HepG2 (cell line): ENCODE data around the gene SPRR4. TPM values are rescaled to one million over a fixed set of nuclear protein-coding genes. Genes with fewer than 3 reads are reported as not detected.

Source experiments
- ATAC-seq: fragments of 200-7000 bp; cut with Tn5 transposase; 3 replicates; pipeline ENCODE4 v1.9.1; 2020; ENCODE audit warnings: mild to moderate bottlenecking, moderate library complexity
- BruUV-seq: library from RNA; stranded (reverse); fragments of 400-500 nt; replicated peaks from 2 replicates; lab custom pipeline; 2021; lab: Mats Ljungman, UMichigan
- CTCF ChIA-PET: fragments of 300-600 bp; formaldehyde crosslinking; extraction: SDS; loops from one replicate; lab custom pipeline; 2021; ENCODE audit warnings: low total read pairs, inconsistent platforms, low intra/inter-chr PET ratio; lab: Yijun Ruan, JAX
- POLR2A ChIA-PET: fragments of 350-600 bp; sonication (Branson Sonifier 250); formaldehyde crosslinking; loops from one replicate; lab custom pipeline; 2020; ENCODE audit warnings: antibody characterized with exemption, inconsistent platforms; lab: Yijun Ruan, JAX
- DNase-seq: peaks from one replicate; pipeline ENCODE4 v3.0.0-alpha.2; 2015; ENCODE audit warnings: low spot score
- FAIRE-seq: peaks from 3 replicates; lab custom pipeline; 2011; peaks lifted over from hg19 to GRCh38; lab: Jason Lieb, UNC
- H2AFZ ChIP-seq: one replicate; pipeline ENCODE4 v1.6.1; 2011; ENCODE audit warnings: low read length, inconsistent platforms
- H3K27ac ChIP-seq: fragments of 300-600 bp; 3 replicates; pipeline ENCODE4 v1.8.0; 2011; ENCODE audit warnings: mixed run types, mild to moderate bottlenecking, mixed read lengths, low read length, inconsistent platforms; ENCODE audit not compliant: insufficient read depth; ENCODE audit errors: extremely low read length
- H3K27me3 ChIP-seq, 2 experiments: fragments of 200-600 bp in 1 of 2; 2 replicates in 1 of 2; 3 replicates in 1 of 2; pipeline versions ENCODE4 v1.6.0 to v1.8.0; 2011; ENCODE audit warnings: low read length in 2 of 2, mild to moderate bottlenecking in 2 of 2, moderate library complexity in 2 of 2, inconsistent platforms in 1 of 2; ENCODE audit not compliant: insufficient read depth in 2 of 2, control insufficient read depth in 1 of 2
- H3K36me3 ChIP-seq, 2 experiments: fragments of 200-600 bp in 1 of 2; replicated peaks in 1 of 2; 2 replicates in 1 of 2; 3 replicates in 1 of 2; pipeline versions ENCODE4 v1.5.1 to v1.8.0; 2011; ENCODE audit warnings: low read length in 2 of 2, inconsistent platforms in 1 of 2; ENCODE audit not compliant: insufficient read depth in 2 of 2, control insufficient read depth in 1 of 2
- H3K4me1 ChIP-seq: 2 replicates; pipeline ENCODE4 v1.5.1; 2012; ENCODE audit warnings: low read length, inconsistent platforms; ENCODE audit not compliant: insufficient read depth
- H3K4me2 ChIP-seq: 2 replicates; pipeline ENCODE4 v1.6.0; 2011; ENCODE audit warnings: low read depth, low read length, inconsistent platforms
- H3K4me3 ChIP-seq, 3 experiments: fragments of 200-600 bp in 1 of 3; sonication (generic), shearing (Covaris generic) in 1 of 3; replicated peaks in 1 of 3; 2 replicates each; pipeline ENCODE4 v1.5.1; 2011 to 2016; ENCODE audit warnings: low read length in 3 of 3, inconsistent platforms in 2 of 3, low read depth in 2 of 3, mild to moderate bottlenecking in 2 of 3, control low read depth in 1 of 3, mixed read lengths in 1 of 3; ENCODE audit not compliant: insufficient read depth in 1 of 3
- H3K79me2 ChIP-seq: one replicate; pipeline ENCODE4 v1.6.1; 2011; ENCODE audit warnings: low read length, inconsistent platforms; ENCODE audit not compliant: insufficient read depth
- H3K9ac ChIP-seq: 2 replicates; pipeline ENCODE4 v1.6.0; 2011; ENCODE audit warnings: mild to moderate bottlenecking, low read depth, low read length, inconsistent platforms; ENCODE audit not compliant: insufficient read depth
- H3K9me3 ChIP-seq: 2 replicates; pipeline ENCODE4 v1.5.1; 2012; ENCODE audit warnings: mild to moderate bottlenecking, low read length
- H4K20me1 ChIP-seq: 2 replicates; pipeline ENCODE4 v1.6.0; 2011; ENCODE audit warnings: inconsistent platforms, mild to moderate bottlenecking, low read length, moderate library complexity; ENCODE audit not compliant: insufficient read depth
- FOXC1 ChIP-seq: sonication (generic); formaldehyde crosslinking; IDR thresholded peaks from 2 replicates; pipeline ENCODE4 v1.8.0; 2022; ENCODE audit warnings: mild to moderate bottlenecking, missing genetic modification reagents, borderline replicate concordance
- HOXD1 ChIP-seq: sonication (generic); formaldehyde crosslinking; IDR thresholded peaks from 2 replicates; pipeline ENCODE4 v1.5.0; 2020; ENCODE audit warnings: missing genetic modification reagents
- LCORL ChIP-seq, 2 experiments: fragments of 450-650 bp in 1 of 2; sonication (generic) in 1 of 2; formaldehyde crosslinking in 1 of 2; IDR thresholded peaks; 2 replicates each; pipeline versions ENCODE4 v1.5.0 to v1.6.1; 2017 to 2020; ENCODE audit warnings: antibody characterized with exemption in 1 of 2, missing genetic modification reagents in 1 of 2
- NCOA5 ChIP-seq: sonication (generic); formaldehyde crosslinking; IDR thresholded peaks from 2 replicates; pipeline ENCODE4 v1.4.0; 2020; ENCODE audit warnings: missing genetic modification reagents
- RFX1 ChIP-seq: fragments of 450-650 bp; IDR thresholded peaks from 2 replicates; pipeline ENCODE4 v1.6.1; 2017
- THYN1 ChIP-seq: sonication (generic); formaldehyde crosslinking; IDR thresholded peaks from 2 replicates; pipeline ENCODE4 v1.8.1; 2023; ENCODE audit warnings: low read depth, mild to moderate bottlenecking, moderate library complexity, missing genetic modification reagents, borderline replicate concordance
- TOPORS ChIP-seq: sonication (generic); formaldehyde crosslinking; IDR thresholded peaks from 2 replicates; pipeline ENCODE4 v1.8.0; 2023; ENCODE audit warnings: mild to moderate bottlenecking, missing genetic modification reagents
- ZNF207 ChIP-seq: fragments of 450-650 bp; IDR thresholded peaks from 2 replicates; pipeline ENCODE4 v1.6.1; 2016; ENCODE audit warnings: antibody characterized with exemption, borderline replicate concordance
- ZNF550 ChIP-seq: sonication (generic); formaldehyde crosslinking; IDR thresholded peaks from 2 replicates; pipeline ENCODE4 v1.4.0; 2020; ENCODE audit warnings: mild to moderate bottlenecking, missing genetic modification reagents, borderline replicate concordance
- ZNF557 ChIP-seq: sonication (generic); formaldehyde crosslinking; IDR thresholded peaks from 2 replicates; pipeline ENCODE4 v1.4.0; 2020; ENCODE audit warnings: missing genetic modification reagents
- ZNF790 ChIP-seq: sonication (generic); formaldehyde crosslinking; IDR thresholded peaks from 2 replicates; pipeline ENCODE4 v1.8.0; 2022; ENCODE audit warnings: missing genetic modification reagents, mild to moderate bottlenecking, borderline replicate concordance
- ZNF879 ChIP-seq: sonication (generic); formaldehyde crosslinking; IDR thresholded peaks from 2 replicates; pipeline ENCODE4 v1.8.1; 2023; ENCODE audit warnings: missing genetic modification reagents
- WGBS: methylation state at CpG from one replicate; pipeline ENCODE4 v1.1.6; 2017; ENCODE audit warnings: low lambda C conversion rate; 5-methylcytosine and 5-hydroxymethylcytosine counted together
- in situ Hi-C: cut with HindIII; loops from 2 replicates; pipeline ENCODE4 v1.10.0; 2017; ENCODE audit warnings: low pct_unique_long_range_greater_than_20kb; ENCODE audit not compliant: extremely low pct_ligation_motif_present
- intact Hi-C: fragments of 100-400 bp; cut with micrococcal nuclease; formaldehyde crosslinking; loops from one replicate; pipeline ENCODE4 v1.10.0; 2022; ENCODE audit not compliant: unreplicated experiment
- polyA plus RNA-seq, 8 experiments: library from polyadenylated mRNA; depleted of rRNA in 3 of 8; stranded (reverse) in 7 of 8; unstranded in 1 of 8; fragments of >200 nt; fragmentation: Illumina TruSeq in 4 of 8; extraction: Trizol in 4 of 8; gene quantifications; 2 replicates each; pipeline versions ENCODE4 v1.2.1 to v1.2.3, GENCODE V29; 2011 to 2016; ENCODE audit warnings: low read depth in 4 of 8, missing spikeins in 1 of 8, mixed read lengths in 1 of 8; ENCODE audit not compliant: insufficient read depth in 1 of 8
- total RNA-seq, 5 experiments: library from RNA; depleted of rRNA; stranded (reverse); fragments of >200 nt; fragmentation: Illumina TruSeq; extraction: Trizol; gene quantifications; 2 replicates each; pipeline ENCODE4 v1.2.3, GENCODE V29; 2016; ENCODE audit warnings: low read depth in 1 of 5
- TF ChIP-seq, protein P1 (sequence below): IDR thresholded peaks from 2 replicates; pipeline ENCODE4 v1.6.1; 2016; ENCODE audit warnings: missing compliant biosample characterization, missing genetic modification reagents, borderline replicate concordance
- TF ChIP-seq, protein P2 (sequence below): sonication (generic); formaldehyde crosslinking; IDR thresholded peaks from 2 replicates; pipeline ENCODE4 v1.4.0; 2020; ENCODE audit warnings: mild to moderate bottlenecking, missing genetic modification reagents
- TF ChIP-seq, protein P3 (sequence below): sonication (generic); formaldehyde crosslinking; IDR thresholded peaks from 2 replicates; pipeline ENCODE4 v1.8.1; 2023; ENCODE audit warnings: mild to moderate bottlenecking, missing genetic modification reagents, borderline replicate concordance

Gene SPRR4
- total and polyA plus RNA-seq, 2 of the 13 experiments (the other 11 are each of a cell fraction or from before 2014, with no cell fraction given) = not detected

DNA sequence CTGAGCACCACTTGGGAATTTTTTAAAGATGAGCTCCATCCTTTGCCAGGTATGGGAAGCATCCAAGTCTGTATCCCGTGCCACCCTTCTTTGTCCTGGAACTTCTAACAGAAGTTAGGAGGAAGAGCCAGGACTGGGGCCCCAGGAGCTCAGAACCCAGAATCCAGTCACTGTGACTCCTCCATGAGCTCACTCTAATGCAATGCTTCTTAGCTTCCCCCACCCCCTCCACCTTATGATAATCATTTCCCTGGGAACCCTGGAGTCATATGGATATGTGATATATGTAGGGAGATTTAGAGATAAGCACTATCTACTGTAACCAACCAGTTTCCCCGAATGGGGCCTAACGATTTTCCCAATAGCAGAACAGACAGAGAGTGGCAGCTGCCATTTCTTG is 24.2 kb upstream of the SPRR4 start:
- no peak for TF ChIP-seq ZNF550 (CRISPR knock-in tag)
- TF ChIP-seq FOXC1 (CRISPR knock-in tag) = no peak
- TF ChIP-seq, protein P1, sequence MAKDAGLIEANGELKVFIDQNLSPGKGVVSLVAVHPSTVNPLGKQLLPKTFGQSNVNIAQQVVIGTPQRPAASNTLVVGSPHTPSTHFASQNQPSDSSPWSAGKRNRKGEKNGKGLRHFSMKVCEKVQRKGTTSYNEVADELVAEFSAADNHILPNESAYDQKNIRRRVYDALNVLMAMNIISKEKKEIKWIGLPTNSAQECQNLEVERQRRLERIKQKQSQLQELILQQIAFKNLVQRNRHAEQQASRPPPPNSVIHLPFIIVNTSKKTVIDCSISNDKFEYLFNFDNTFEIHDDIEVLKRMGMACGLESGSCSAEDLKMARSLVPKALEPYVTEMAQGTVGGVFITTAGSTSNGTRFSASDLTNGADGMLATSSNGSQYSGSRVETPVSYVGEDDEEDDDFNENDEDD (CRISPR knock-in tag) = no peak
- TF ChIP-seq ZNF879 (CRISPR knock-in tag) = no peak
- TF ChIP-seq ZNF207 = no peak
- TF ChIP-seq, protein P2, sequence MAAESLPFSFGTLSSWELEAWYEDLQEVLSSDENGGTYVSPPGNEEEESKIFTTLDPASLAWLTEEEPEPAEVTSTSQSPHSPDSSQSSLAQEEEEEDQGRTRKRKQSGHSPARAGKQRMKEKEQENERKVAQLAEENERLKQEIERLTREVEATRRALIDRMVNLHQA (CRISPR knock-in tag) = no peak
- TF ChIP-seq HOXD1 (CRISPR knock-in tag) = no peak
- TF ChIP-seq LCORL (IDR thresholded peaks at IDR 0.05) = no peak
- TF ChIP-seq LCORL (CRISPR knock-in tag; IDR thresholded peaks at IDR 0.05) = no peak
- TF ChIP-seq THYN1 (CRISPR knock-in tag) = no peak
- TF ChIP-seq RFX1 = no peak
- TF ChIP-seq NCOA5 (CRISPR knock-in tag) = no peak
- TF ChIP-seq ZNF557 (CRISPR knock-in tag) = no peak
- no peak for TF ChIP-seq TOPORS (CRISPR knock-in tag)
- no peak for TF ChIP-seq ZNF790
- TF ChIP-seq, protein P3, sequence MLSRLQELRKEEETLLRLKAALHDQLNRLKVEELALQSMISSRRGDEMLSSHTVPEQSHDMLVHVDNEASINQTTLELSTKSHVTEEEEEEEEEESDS = no peak
- TF ChIP-seq, all 625 proteins: peak for 0
- no peaks in the 10 kb centered on the region for H4K20me1 ChIP-seq
- no peaks in the 10 kb centered on the region for H3K36me3 ChIP-seq
- no peak overlapping the region for H2AFZ ChIP-seq
- ChIA-PET POLR2A (no interaction called here), CTCF (no interaction called here)
- no peak overlapping the region for H3K4me3 ChIP-seq
- no peaks in the 10 kb centered on the region for H3K79me2 ChIP-seq
- FAIRE-seq (no peak), ATAC-seq (no peak), DNase-seq (no peak)
- no TSS peak for BruUV-seq
- H3K9ac ChIP-seq = no peak overlapping the region
- no peaks in the 10 kb centered on the region for H3K9me3 ChIP-seq
- WGBS = 0% methylated on average over 3 of the region's 3 CpGs
- 0 out of 5 replicates have a peak, but pooled peaks cover 0 to 6% of the 10 kb centered on the region in 2 experiments for H3K27me3 ChIP-seq
- no peak overlapping the region for H3K27ac ChIP-seq
- H3K4me1 ChIP-seq = no peaks in the 10 kb centered on the region
- intact Hi-C loops = no loop called here
- no peak overlapping the region for H3K4me2 ChIP-seq
- in situ Hi-C loops = no loop called here
